ENCODE results near the gene NELFB.

DNA sequence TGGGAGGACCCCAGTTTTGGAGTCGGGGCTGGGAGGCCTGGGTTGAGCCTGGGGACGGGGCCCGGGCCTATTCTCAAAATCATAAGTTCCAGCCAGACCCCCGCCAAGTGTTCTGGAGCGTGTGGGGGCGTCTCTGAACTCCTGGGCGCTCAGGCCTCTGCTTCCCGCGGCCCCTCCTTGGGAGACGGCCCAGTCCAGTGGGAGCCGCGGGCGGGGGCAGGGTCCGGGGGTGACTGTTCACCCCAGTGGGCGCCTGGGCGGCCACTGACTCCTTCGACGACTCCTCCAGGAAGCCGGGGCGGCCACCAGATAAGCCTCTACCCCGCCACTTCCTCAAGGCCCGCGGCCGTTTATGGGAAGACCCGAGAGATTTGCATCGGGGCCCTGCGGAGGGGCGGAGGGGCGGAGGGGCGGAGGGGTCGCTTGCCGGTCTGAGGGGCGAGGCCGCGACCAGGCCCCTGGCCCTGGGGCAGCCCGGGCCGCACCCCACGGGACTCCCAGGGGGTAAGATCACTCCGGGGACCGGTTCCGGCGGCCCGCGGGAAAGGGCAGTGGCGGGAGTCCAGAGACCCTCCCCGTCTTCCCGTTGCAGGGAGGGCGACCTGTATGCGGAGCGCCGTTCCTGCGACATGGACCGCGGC, 23.1 kb downstream of the NELFB start:
- TF ChIP-seq ZNF70 (CRISPR knock-in tag; IDR thresholded peaks at IDR 0.05) (no peak), ZC3H10 (CRISPR knock-in tag; IDR thresholded peaks at IDR 0.05) (no peak), ZFP3 (CRISPR knock-in tag; IDR thresholded peaks at IDR 0.05) (no peak), ZFP30 (CRISPR knock-in tag; IDR thresholded peaks at IDR 0.05) (no peak), ZNF565 (CRISPR knock-in tag; conservative IDR thresholded peaks at IDR 0.05; ENCODE audit: low read depth) (no peak), ISL1 (CRISPR knock-in tag; IDR thresholded peaks at IDR 0.05) (no peak), BACH2 (CRISPR knock-in tag; IDR thresholded peaks at IDR 0.05; ENCODE audit: borderline replicate concordance) (no peak)
- TF ChIP-seq, protein P1, sequence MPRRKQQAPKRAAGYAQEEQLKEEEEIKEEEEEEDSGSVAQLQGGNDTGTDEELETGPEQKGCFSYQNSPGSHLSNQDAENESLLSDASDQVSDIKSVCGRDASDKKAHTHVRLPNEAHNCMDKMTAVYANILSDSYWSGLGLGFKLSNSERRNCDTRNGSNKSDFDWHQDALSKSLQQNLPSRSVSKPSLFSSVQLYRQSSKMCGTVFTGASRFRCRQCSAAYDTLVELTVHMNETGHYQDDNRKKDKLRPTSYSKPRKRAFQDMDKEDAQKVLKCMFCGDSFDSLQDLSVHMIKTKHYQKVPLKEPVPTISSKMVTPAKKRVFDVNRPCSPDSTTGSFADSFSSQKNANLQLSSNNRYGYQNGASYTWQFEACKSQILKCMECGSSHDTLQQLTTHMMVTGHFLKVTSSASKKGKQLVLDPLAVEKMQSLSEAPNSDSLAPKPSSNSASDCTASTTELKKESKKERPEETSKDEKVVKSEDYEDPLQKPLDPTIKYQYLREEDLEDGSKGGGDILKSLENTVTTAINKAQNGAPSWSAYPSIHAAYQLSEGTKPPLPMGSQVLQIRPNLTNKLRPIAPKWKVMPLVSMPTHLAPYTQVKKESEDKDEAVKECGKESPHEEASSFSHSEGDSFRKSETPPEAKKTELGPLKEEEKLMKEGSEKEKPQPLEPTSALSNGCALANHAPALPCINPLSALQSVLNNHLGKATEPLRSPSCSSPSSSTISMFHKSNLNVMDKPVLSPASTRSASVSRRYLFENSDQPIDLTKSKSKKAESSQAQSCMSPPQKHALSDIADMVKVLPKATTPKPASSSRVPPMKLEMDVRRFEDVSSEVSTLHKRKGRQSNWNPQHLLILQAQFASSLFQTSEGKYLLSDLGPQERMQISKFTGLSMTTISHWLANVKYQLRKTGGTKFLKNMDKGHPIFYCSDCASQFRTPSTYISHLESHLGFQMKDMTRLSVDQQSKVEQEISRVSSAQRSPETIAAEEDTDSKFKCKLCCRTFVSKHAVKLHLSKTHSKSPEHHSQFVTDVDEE (CRISPR knock-in tag; IDR thresholded peaks at IDR 0.05), result no peak
- TF ChIP-seq, protein P2, sequence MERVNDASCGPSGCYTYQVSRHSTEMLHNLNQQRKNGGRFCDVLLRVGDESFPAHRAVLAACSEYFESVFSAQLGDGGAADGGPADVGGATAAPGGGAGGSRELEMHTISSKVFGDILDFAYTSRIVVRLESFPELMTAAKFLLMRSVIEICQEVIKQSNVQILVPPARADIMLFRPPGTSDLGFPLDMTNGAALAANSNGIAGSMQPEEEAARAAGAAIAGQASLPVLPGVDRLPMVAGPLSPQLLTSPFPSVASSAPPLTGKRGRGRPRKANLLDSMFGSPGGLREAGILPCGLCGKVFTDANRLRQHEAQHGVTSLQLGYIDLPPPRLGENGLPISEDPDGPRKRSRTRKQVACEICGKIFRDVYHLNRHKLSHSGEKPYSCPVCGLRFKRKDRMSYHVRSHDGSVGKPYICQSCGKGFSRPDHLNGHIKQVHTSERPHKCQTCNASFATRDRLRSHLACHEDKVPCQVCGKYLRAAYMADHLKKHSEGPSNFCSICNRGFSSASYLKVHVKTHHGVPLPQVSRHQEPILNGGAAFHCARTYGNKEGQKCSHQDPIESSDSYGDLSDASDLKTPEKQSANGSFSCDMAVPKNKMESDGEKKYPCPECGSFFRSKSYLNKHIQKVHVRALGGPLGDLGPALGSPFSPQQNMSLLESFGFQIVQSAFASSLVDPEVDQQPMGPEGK (CRISPR knock-in tag; IDR thresholded peaks at IDR 0.05; ENCODE audit: borderline replicate concordance), result no peak
- TF ChIP-seq, protein P3, sequence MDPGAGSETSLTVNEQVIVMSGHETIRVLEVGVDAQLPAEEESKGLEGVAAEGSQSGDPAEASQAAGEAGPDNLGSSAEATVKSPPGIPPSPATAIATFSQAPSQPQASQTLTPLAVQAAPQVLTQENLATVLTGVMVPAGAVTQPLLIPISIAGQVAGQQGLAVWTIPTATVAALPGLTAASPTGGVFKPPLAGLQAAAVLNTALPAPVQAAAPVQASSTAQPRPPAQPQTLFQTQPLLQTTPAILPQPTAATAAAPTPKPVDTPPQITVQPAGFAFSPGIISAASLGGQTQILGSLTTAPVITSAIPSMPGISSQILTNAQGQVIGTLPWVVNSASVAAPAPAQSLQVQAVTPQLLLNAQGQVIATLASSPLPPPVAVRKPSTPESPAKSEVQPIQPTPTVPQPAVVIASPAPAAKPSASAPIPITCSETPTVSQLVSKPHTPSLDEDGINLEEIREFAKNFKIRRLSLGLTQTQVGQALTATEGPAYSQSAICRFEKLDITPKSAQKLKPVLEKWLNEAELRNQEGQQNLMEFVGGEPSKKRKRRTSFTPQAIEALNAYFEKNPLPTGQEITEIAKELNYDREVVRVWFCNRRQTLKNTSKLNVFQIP (CRISPR knock-in tag; IDR thresholded peaks at IDR 0.05; ENCODE audit: borderline replicate concordance, low read depth), result no peak
